ENCODE measurements around the gene SUGP1.
"Not testable (repeated sequence)": the region's sequence is repeated elsewhere in the genome, so short reads cannot be mapped to it uniquely, and the experiment has no call there.

The SUGP1 gene

DNA sequence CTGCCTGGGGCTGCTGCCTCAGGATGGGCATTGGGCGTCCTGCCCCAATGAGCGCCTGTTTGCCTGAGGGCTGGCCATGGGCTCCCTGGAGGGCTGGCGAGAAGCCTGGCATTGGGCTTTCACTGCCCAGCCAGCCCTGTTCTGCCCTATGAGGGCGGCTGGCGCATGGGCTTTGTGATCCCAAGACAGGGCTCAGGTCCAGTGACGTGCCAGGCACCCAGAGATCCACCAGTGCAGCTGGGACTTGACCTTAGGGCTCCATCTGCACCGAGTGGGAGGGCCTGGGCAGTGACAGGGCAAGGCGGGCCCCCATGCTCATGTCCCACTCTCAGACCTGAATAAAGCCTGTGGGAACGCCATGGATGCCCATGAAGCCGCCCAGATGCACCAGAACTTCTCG is 34.6 kb upstream of the SUGP1 start:
- H3K4me3 ChIP-seq: no peak overlapping the region
- no peaks in the 10 kb centered on the region for H3K27me3 ChIP-seq
- TF ChIP-seq Cebpa-rat (IDR thresholded peaks at IDR 0.05): no peak
- no peak overlapping the region for H3K4me2 ChIP-seq
- peaks cover 18% of the 10 kb centered on the region for H3K4me1 ChIP-seq
- H3K27ac ChIP-seq: no peak overlapping the region
- H3K36me3 ChIP-seq: peaks cover 82% of the 10 kb centered on the region
- no peak overlapping the region for H3K9ac ChIP-seq
- H3K9me3 ChIP-seq: no peaks in the 10 kb centered on the region
- no peaks in the 10 kb centered on the region for H4K20me1 ChIP-seq

- H3K4me2 ChIP-seq: no peak overlapping the region
- no peaks in the 10 kb centered on the region for H3K9me3 ChIP-seq
- no peak for TF ChIP-seq Cebpa-rat (IDR thresholded peaks at IDR 0.05)
- no peaks in the 10 kb centered on the region for H3K27me3 ChIP-seq
- no peak overlapping the region for H3K9ac ChIP-seq
- H3K4me1 ChIP-seq: peaks cover 15% of the 10 kb centered on the region
- no peak overlapping the region for H3K4me3 ChIP-seq
- H3K36me3 ChIP-seq: peaks cover 90% of the 10 kb centered on the region
- H3K27ac ChIP-seq: no peak overlapping the region
- H4K20me1 ChIP-seq: no peaks in the 10 kb centered on the region
Observed at GRCh38 chr19:19354007-19354406, 33.7 kb upstream of the SUGP1 start.

GRCh38 chr19:19352823-19353222 is 32.5 kb upstream of the SUGP1 start:
- no peaks in the 10 kb centered on the region for H3K9me3 ChIP-seq
- H3K4me1 ChIP-seq: peaks cover 3% of the 10 kb centered on the region
- no peak overlapping the region for H3K4me2 ChIP-seq
- no peak overlapping the region for H3K9ac ChIP-seq
- H3K4me3 ChIP-seq: no peak overlapping the region
- peaks cover 6% of the 10 kb centered on the region; the same call in 1 of the 2 replicates for H4K20me1 ChIP-seq
- H3K27ac ChIP-seq: no peak overlapping the region
- H3K36me3 ChIP-seq: peaks cover 98% of the 10 kb centered on the region
- no peak for TF ChIP-seq Cebpa-rat (IDR thresholded peaks at IDR 0.05)
- no peaks in the 10 kb centered on the region for H3K27me3 ChIP-seq

- H3K4me1 ChIP-seq, H3K9ac ChIP-seq, H3K9me3 ChIP-seq, H3K4me3 ChIP-seq, H3K27ac ChIP-seq, H3K27me3 ChIP-seq, H3K4me2 ChIP-seq: not testable (repeated sequence)
- Histone ChIP-seq H3K36me3 (peaks cover 100% of the 10 kb centered on the region), H4K20me1 (peaks cover 11% of the 10 kb centered on the region)
Observed at GRCh38 chr19:19350756-19351155, 30.4 kb upstream of the SUGP1 start.

GRCh38 chr19:19349365-19349764 is 29.1 kb upstream of the SUGP1 start:
- H4K20me1 ChIP-seq: peaks cover 24% of the 10 kb centered on the region
- H3K4me3 ChIP-seq: no peak overlapping the region
- H3K36me3 ChIP-seq: peaks cover 100% of the 10 kb centered on the region
- no peak for TF ChIP-seq Cebpa-rat (IDR thresholded peaks at IDR 0.05)
- H3K9me3 ChIP-seq: no peaks in the 10 kb centered on the region
- no peak overlapping the region for H3K27ac ChIP-seq
- H3K9ac ChIP-seq: no peak overlapping the region
- H3K27me3 ChIP-seq: no peaks in the 10 kb centered on the region
- H3K4me1 ChIP-seq: no peaks in the 10 kb centered on the region
- no peak overlapping the region for H3K4me2 ChIP-seq

DNA sequence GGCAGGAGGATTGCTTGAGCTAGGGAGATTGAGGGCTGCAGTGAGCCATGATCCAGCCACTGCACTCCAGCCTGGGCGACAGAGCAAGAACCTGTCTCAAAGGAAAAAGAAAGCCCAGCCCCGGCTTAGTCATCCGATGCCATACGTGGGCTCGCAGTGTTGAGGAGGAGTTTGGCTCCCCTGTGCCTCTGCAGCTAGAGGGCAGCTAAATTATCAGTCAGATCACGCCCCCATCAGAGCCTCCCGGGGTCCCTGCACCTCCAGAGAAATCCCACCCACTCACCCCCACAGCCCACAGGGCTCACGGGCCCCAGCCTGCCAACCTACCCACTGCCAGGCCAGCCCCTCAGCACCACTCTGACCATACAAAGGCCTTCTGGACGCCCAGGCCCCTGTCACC is 28.0 kb upstream of the SUGP1 start:
- Histone ChIP-seq H4K20me1 (peaks cover 24% of the 10 kb centered on the region), H3K4me3 (no peak overlapping the region), H3K4me1 (no peaks in the 10 kb centered on the region), H3K9ac (no peak overlapping the region), H3K9me3 (no peaks in the 10 kb centered on the region), H3K36me3 (peaks cover 100% of the 10 kb centered on the region), H3K4me2 (no peak overlapping the region), H3K27ac (no peak overlapping the region), H3K27me3 (no peaks in the 10 kb centered on the region)
- TF ChIP-seq Cebpa-rat (IDR thresholded peaks at IDR 0.05): no peak

DNA sequence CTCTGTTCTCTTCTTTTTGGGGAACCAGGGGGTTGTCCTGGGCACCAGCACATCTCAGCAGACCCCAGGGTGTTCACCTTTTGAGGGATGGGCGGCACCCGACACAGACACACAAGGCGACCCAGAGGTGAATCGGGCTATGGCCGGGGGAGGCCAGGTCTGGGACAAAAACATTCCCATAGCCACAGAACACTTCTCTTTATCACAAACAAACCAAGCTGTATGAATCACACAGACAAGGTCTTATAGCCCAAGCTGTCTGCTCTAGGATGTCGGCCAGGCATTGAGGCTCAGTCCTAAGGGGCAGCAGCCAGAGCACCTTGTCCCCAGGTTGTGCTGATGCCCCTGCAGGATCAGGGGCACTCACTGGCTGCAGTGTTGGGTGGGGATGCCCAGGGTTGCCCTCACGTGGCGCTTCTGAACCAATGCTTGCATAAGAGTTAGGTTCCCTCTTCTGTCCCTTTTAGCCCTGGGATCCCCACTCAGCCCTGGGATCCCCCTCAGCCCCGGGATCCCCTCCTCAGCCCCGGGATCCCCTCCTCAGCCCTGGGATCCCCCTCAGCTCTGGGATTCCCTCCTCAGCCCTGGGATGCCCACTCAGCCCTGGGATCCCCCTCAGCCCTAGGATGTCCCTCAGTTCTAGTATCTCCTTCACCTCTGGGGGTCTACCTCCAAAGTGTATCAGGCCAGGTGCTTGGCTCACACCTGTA is 27.2 kb upstream of the SUGP1 start:
- Histone ChIP-seq H3K27ac (no peak overlapping the region), H4K20me1 (peaks cover 25% of the 10 kb centered on the region), H3K4me1 (no peaks in the 10 kb centered on the region), H3K4me2 (no peak overlapping the region), H3K9me3 (no peaks in the 10 kb centered on the region), H3K4me3 (no peak overlapping the region), H3K9ac (no peak overlapping the region), H3K36me3 (peaks cover 100% of the 10 kb centered on the region), H3K27me3 (no peaks in the 10 kb centered on the region)
- no peak for TF ChIP-seq Cebpa-rat (IDR thresholded peaks at IDR 0.05)

DNA sequence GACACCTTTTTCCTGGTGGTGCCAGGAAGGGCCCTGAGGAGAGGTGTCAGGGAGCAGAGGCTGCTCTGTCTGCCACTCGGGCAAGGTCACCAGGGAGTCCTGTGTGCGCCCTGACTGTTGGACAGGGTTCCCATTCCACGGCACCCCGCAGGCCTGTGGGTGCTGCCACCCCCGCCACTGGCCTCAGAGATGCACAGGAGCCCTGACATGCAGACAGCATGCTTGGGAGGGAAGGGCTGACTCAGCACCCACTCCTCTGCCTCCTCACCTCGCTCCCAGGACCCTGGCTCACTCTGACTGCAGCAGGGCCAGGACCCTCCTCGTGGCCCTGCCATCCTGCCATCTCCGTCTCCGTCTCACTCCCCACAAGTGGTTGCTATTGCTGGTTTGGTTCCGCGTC is 25.7 kb upstream of the SUGP1 start:
- H4K20me1 ChIP-seq: peaks cover 41% of the 10 kb centered on the region
- no peak overlapping the region for H3K27ac ChIP-seq
- no peaks in the 10 kb centered on the region for H3K27me3 ChIP-seq
- H3K4me1 ChIP-seq: no peaks in the 10 kb centered on the region
- H3K9ac ChIP-seq: no peak overlapping the region
- H3K36me3 ChIP-seq: peaks cover 100% of the 10 kb centered on the region
- H3K9me3 ChIP-seq: no peaks in the 10 kb centered on the region
- no peak for TF ChIP-seq Cebpa-rat (IDR thresholded peaks at IDR 0.05)
- H3K4me3 ChIP-seq: no peak overlapping the region
- no peak overlapping the region for H3K4me2 ChIP-seq

GRCh38 chr19:19345232-19345631 is 24.9 kb upstream of the SUGP1 start:
- peaks cover 99% of the 10 kb centered on the region for H3K36me3 ChIP-seq
- TF ChIP-seq Cebpa-rat (IDR thresholded peaks at IDR 0.05): no peak
- H3K4me1 ChIP-seq: no peaks in the 10 kb centered on the region

GRCh38 chr19:19343762-19344161 is 23.5 kb upstream of the SUGP1 start:
- no peaks in the 10 kb centered on the region for H3K9me3 ChIP-seq
- H3K4me2 ChIP-seq: no peak overlapping the region
- H3K4me3 ChIP-seq: no peak overlapping the region
- no peak overlapping the region for H3K9ac ChIP-seq
- peaks cover 98% of the 10 kb centered on the region for H3K36me3 ChIP-seq
- H3K27ac ChIP-seq: no peak overlapping the region
- no peaks in the 10 kb centered on the region for H3K27me3 ChIP-seq
- peaks cover 44% of the 10 kb centered on the region for H4K20me1 ChIP-seq
- no peak for TF ChIP-seq Cebpa-rat (IDR thresholded peaks at IDR 0.05)
- no peaks in the 10 kb centered on the region for H3K4me1 ChIP-seq

More at GRCh38 chr19:19345232-19345631, 24.9 kb upstream of the SUGP1 start:
- Histone ChIP-seq H3K27me3 (no peaks in the 10 kb centered on the region), H3K27ac (no peak overlapping the region), H3K9ac (no peak overlapping the region), H4K20me1 (peaks cover 44% of the 10 kb centered on the region), H3K9me3 (no peaks in the 10 kb centered on the region), H3K4me2 (no peak overlapping the region), H3K4me3 (no peak overlapping the region)

GRCh38 chr19:19343016-19343362 is 22.7 kb upstream of the SUGP1 start:
- Histone ChIP-seq H3K9ac (no peak overlapping the region), H3K9me3 (no peaks in the 10 kb centered on the region), H4K20me1 (peaks cover 42% of the 10 kb centered on the region), H3K4me1 (no peaks in the 10 kb centered on the region), H3K4me2 (no peak overlapping the region), H3K36me3 (peaks cover 98% of the 10 kb centered on the region), H3K4me3 (no peak overlapping the region), H3K27ac (no peak overlapping the region), H3K27me3 (no peaks in the 10 kb centered on the region)
- TF ChIP-seq Cebpa-rat (IDR thresholded peaks at IDR 0.05): no peak
